HS-27A (cell line): ENCODE data around the gene PITPNM3.

Experiments used
- DNase-seq: peaks from one replicate; pipeline ENCODE4 v3.0.0-alpha.2; 2012; ENCODE audit warnings: low read depth, missing footprints

PITPNM3 gene

GRCh38 chr17:6462692-6463091 is 93.7 kb downstream of the PITPNM3 start:
- DNase-seq = no peak

GRCh38 chr17:6461792-6462524 is 94.4 kb downstream of the PITPNM3 start:
- no peak for DNase-seq

GRCh38 chr17:6461246-6461645 is 95.1 kb downstream of the PITPNM3 start:
- no peak for DNase-seq

- DNase-seq = no peak
Observed at GRCh38 chr17:6460531-6461161, 95.7 kb downstream of the PITPNM3 start.

- DNase-seq = no peak
Observed at GRCh38 chr17:6458460-6458950, 97.8 kb downstream of the PITPNM3 start.

- DNase-seq = no peak
Observed at GRCh38 chr17:6457688-6458459, 98.5 kb downstream of the PITPNM3 start.

GRCh38 chr17:6456914-6457687 is 99.3 kb downstream of the PITPNM3 start:
- peak; percentile 51 for DNase-seq

GRCh38 chr17:6456321-6456720 is 100.0 kb downstream of the PITPNM3 start:
- DNase-seq = no peak

GRCh38 chr17:6455321-6455705 is 101.0 kb downstream of the PITPNM3 start:
- DNase-seq = no peak

GRCh38 chr17:6454495-6455320 is 101.6 kb downstream of the PITPNM3 start:
- DNase-seq = no peak

- DNase-seq = no peak
Observed at GRCh38 chr17:6453279-6454024, 102.9 kb downstream of the PITPNM3 start.

GRCh38 chr17:6452471-6453266 is 103.7 kb downstream of the PITPNM3 start:
- DNase-seq = no peak

GRCh38 chr17:6450926-6451832 is 105.2 kb downstream of the PITPNM3 start:
- DNase-seq = no peak

GRCh38 chr17:6449307-6449706 is 107.0 kb downstream of the PITPNM3 start:
- DNase-seq = no peak

GRCh38 chr17:6448473-6448872 is 107.9 kb downstream of the PITPNM3 start:
- no peak for DNase-seq

- DNase-seq = no peak
Observed at GRCh38 chr17:6446516-6447100, 109.7 kb downstream of the PITPNM3 start.

GRCh38 chr17:6444571-6445335 is 111.6 kb downstream of the PITPNM3 start:
- DNase-seq = no peak
